GM18519 (cell line): ENCODE measurements around the gene H3-3A.

Source experiments
- ATAC-seq: cut with Tn5 transposase; IDR thresholded peaks from one replicate; pipeline ENCODE4 v1.9.1; 2021; ENCODE audit warnings: mild to moderate bottlenecking, moderate library complexity; ENCODE audit not compliant: unreplicated experiment, low FRiP score

H3-3A gene

GRCh38 chr1:226052061-226052460, 10.5 kb upstream of the H3-3A start:
- ATAC-seq = no peak

- ATAC-seq = no peak
Measured at GRCh38 chr1:226054519-226055327, 7.8 kb upstream of the H3-3A start.

GRCh38 chr1:226059709-226060108, 2.8 kb upstream of the H3-3A start:
- no peak for ATAC-seq

- ATAC-seq = no peak
Measured at GRCh38 chr1:226060427-226060826, 2.1 kb upstream of the H3-3A start.

- ATAC-seq = no peak
Measured at GRCh38 chr1:226061068-226061840, 1.3 kb upstream of the H3-3A start.

- peak; percentile 31 for ATAC-seq
Measured at GRCh38 chr1:226061841-226062557, 517 bp upstream of the H3-3A start.

GRCh38 chr1:226063224-226063976, 884 bp downstream of the H3-3A start:
- ATAC-seq = no peak

- ATAC-seq = no peak
Measured at GRCh38 chr1:226063977-226064815, 1.7 kb downstream of the H3-3A start.

- no peak for ATAC-seq
Measured at GRCh38 chr1:226064816-226065248, 2.3 kb downstream of the H3-3A start.

GRCh38 chr1:226066415-226067078, 4.0 kb downstream of the H3-3A start:
- ATAC-seq = no peak

GRCh38 chr1:226069811-226070489, 7.4 kb downstream of the H3-3A start:
- no peak for ATAC-seq

- ATAC-seq = no peak
Measured at GRCh38 chr1:226072347-226072746, 9.8 kb downstream of the H3-3A start.

- ATAC-seq = no peak
Measured at GRCh38 chr1:226073184-226073950, 10.9 kb downstream of the H3-3A start.

GRCh38 chr1:226074046-226074445, 11.5 kb downstream of the H3-3A start:
- no peak for ATAC-seq

GRCh38 chr1:226076378-226076777, 13.9 kb downstream of the H3-3A start:
- ATAC-seq = no peak

- no peak for ATAC-seq
Measured at GRCh38 chr1:226078374-226078773, 15.9 kb downstream of the H3-3A start.

GRCh38 chr1:226082587-226082917, 20.0 kb downstream of the H3-3A start:
- ATAC-seq = no peak

- ATAC-seq = no peak
Measured at GRCh38 chr1:226082959-226083301, 20.4 kb downstream of the H3-3A start.
